K562 (cell line): ENCODE data around the gene PCNX2.

Experiments
- EZH2 ChIP-seq: IDR thresholded peaks from 2 replicates; pipeline ENCODE4 v1.6.1; 2012; ENCODE audit warnings: low read depth, mild to moderate bottlenecking, inconsistent platforms, low read length, borderline replicate concordance
- HNRNPL ChIP-seq: fragments of 200-400 bp; formaldehyde crosslinking; IDR thresholded peaks from 2 replicates; pipeline ENCODE4 v1.6.1; 2017; ENCODE audit warnings: low read depth, mild to moderate bottlenecking, low read length
- KDM1A ChIP-seq, 2 experiments: fragments of 450-650 bp; IDR thresholded peaks; 2 replicates each; pipeline ENCODE4 v1.6.1; 2016; ENCODE audit warnings: mild to moderate bottlenecking in 2 of 2
- KHSRP ChIP-seq: fragments of 450-650 bp; IDR thresholded peaks from 2 replicates; pipeline ENCODE4 v1.6.1; 2017
- TCF3 ChIP-seq: sonication (generic); formaldehyde crosslinking; IDR thresholded peaks from 2 replicates; pipeline ENCODE4 v1.4.0; 2020; ENCODE audit warnings: mild to moderate bottlenecking, missing genetic modification reagents
- ZNF140 ChIP-seq: fragments of 250-450 bp; sonication (Bioruptor Pico); IDR thresholded peaks from 2 replicates; pipeline ENCODE4 v1.8.0; 2021; ENCODE audit warnings: moderate library complexity, mild to moderate bottlenecking, inconsistent platforms
- ZNF274 ChIP-seq: IDR thresholded peaks from 2 replicates; pipeline ENCODE4 v1.6.1; 2011; ENCODE audit warnings: low read depth, mild to moderate bottlenecking, low read length, moderate library complexity, borderline replicate concordance
- ZNF707 ChIP-seq: fragments of 250-450 bp; sonication (Bioruptor Pico); conservative IDR thresholded peaks from 2 replicates; pipeline ENCODE4 v1.8.0; 2022; ENCODE audit warnings: inconsistent platforms, mild to moderate bottlenecking, moderate library complexity
- TF ChIP-seq, protein P1 (sequence below): fragments of 250-450 bp; sonication (Bioruptor Pico); IDR thresholded peaks from 2 replicates; pipeline ENCODE4 v1.5.0; 2020; ENCODE audit warnings: mild to moderate bottlenecking, borderline replicate concordance
- TF ChIP-seq, protein P2 (sequence below): fragments of 250-450 bp; sonication (Bioruptor Pico); IDR thresholded peaks from 2 replicates; pipeline ENCODE4 v1.4.0; 2020; ENCODE audit warnings: mild to moderate bottlenecking
- TF ChIP-seq, protein P3 (sequence below), 3 experiments: IDR thresholded peaks in 2 of 3; conservative IDR thresholded peaks in 1 of 3; 2 replicates each; pipeline ENCODE4 v1.5.1; 2011 to 2012; ENCODE audit warnings: low read length in 3 of 3, mild to moderate bottlenecking in 3 of 3, control low read depth in 2 of 3, improper control_type of control experiment in 1 of 3, inconsistent platforms in 1 of 3, low read depth in 1 of 3, mixed read lengths in 1 of 3, moderate library complexity in 1 of 3; ENCODE audit not compliant: insufficient read depth in 2 of 3

DNA sequence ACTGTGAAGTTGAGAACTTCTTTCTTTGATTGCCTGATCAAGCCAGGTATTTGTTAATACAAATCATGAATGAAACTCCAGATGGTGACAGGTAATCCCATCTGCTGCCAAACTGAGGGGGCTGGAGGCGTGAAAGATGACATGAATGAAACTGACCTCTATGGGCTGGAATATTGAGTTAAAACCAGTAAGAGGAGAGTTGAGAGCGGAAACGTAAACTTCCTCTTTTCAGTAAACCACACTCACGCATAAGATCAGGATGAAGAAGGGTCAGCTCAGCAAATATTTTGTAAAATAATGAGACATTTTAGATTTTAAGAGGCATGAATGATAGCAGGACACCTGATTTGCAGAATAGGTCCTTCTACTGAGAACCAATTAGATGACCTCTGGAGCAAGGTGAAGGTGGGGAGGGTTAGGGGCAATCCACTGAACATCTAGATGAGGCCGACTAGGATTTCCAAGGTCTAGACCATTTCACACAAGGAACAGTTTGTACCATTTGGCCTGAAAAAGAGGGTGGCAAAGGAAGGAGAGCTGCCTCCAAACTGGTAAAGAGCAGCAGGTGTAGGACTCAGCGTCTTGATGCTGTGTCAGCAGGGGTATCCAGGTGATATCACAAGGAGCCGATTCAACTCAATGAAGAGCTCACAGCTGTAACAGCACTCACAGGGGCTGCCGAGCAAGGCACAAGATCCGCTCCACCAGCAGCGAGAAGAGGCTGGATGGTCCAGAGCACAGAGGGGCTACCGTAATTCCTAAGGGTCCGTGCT, 212.6 kb downstream of the PCNX2 start:
- TF ChIP-seq KHSRP = no peak
- no peak for TF ChIP-seq KDM1A (IDR thresholded peaks at IDR 0.05)
- no peak for TF ChIP-seq EZH2
- TF ChIP-seq HNRNPL = no peak
- no peak for TF ChIP-seq ZNF140 (CRISPR knock-in tag)
- TF ChIP-seq, protein P1, sequence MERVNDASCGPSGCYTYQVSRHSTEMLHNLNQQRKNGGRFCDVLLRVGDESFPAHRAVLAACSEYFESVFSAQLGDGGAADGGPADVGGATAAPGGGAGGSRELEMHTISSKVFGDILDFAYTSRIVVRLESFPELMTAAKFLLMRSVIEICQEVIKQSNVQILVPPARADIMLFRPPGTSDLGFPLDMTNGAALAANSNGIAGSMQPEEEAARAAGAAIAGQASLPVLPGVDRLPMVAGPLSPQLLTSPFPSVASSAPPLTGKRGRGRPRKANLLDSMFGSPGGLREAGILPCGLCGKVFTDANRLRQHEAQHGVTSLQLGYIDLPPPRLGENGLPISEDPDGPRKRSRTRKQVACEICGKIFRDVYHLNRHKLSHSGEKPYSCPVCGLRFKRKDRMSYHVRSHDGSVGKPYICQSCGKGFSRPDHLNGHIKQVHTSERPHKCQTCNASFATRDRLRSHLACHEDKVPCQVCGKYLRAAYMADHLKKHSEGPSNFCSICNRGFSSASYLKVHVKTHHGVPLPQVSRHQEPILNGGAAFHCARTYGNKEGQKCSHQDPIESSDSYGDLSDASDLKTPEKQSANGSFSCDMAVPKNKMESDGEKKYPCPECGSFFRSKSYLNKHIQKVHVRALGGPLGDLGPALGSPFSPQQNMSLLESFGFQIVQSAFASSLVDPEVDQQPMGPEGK = no peak
- TF ChIP-seq, protein P2, sequence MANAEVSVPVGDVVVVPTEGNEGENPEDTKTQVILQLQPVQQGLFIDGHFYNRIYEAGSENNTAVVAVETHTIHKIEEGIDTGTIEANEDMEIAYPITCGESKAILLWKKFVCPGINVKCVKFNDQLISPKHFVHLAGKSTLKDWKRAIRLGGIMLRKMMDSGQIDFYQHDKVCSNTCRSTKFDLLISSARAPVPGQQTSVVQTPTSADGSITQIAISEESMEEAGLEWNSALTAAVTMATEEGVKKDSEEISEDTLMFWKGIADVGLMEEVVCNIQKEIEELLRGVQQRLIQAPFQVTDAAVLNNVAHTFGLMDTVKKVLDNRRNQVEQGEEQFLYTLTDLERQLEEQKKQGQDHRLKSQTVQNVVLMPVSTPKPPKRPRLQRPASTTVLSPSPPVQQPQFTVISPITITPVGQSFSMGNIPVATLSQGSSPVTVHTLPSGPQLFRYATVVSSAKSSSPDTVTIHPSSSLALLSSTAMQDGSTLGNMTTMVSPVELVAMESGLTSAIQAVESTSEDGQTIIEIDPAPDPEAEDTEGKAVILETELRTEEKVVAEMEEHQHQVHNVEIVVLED (CRISPR knock-in tag) = no peak
- TF ChIP-seq, protein P3, sequence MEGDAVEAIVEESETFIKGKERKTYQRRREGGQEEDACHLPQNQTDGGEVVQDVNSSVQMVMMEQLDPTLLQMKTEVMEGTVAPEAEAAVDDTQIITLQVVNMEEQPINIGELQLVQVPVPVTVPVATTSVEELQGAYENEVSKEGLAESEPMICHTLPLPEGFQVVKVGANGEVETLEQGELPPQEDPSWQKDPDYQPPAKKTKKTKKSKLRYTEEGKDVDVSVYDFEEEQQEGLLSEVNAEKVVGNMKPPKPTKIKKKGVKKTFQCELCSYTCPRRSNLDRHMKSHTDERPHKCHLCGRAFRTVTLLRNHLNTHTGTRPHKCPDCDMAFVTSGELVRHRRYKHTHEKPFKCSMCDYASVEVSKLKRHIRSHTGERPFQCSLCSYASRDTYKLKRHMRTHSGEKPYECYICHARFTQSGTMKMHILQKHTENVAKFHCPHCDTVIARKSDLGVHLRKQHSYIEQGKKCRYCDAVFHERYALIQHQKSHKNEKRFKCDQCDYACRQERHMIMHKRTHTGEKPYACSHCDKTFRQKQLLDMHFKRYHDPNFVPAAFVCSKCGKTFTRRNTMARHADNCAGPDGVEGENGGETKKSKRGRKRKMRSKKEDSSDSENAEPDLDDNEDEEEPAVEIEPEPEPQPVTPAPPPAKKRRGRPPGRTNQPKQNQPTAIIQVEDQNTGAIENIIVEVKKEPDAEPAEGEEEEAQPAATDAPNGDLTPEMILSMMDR (IDR thresholded peaks at IDR 0.05 in 2 of 3, conservative IDR thresholded peaks at IDR 0.05 in 1 of 3; ENCODE audit: insufficient read depth in 2 of 3, low read depth in 1 of 3, low read length in 3 of 3) = no peak
- TF ChIP-seq ZNF274 = no peak
- no peak for TF ChIP-seq ZNF707 (CRISPR knock-in tag)
- TF ChIP-seq TCF3 = no peak
